Measurements from ENCODE around the gene ENDOD1.

The ENDOD1 gene

GRCh38 chr11:95076416-95076815 is 13.2 kb upstream of the ENDOD1 start:
- peak; percentile 96 for DNase-seq (ENCODE audit: low read depth)

GRCh38 chr11:95076981-95077380 is 12.7 kb upstream of the ENDOD1 start:
- no peak for DNase-seq (ENCODE audit: low read depth)

- peak; percentile 3 for DNase-seq (ENCODE audit: low read depth)
Measured at GRCh38 chr11:95078526-95078925, 11.1 kb upstream of the ENDOD1 start.

GRCh38 chr11:95081010-95081409 is 8.6 kb upstream of the ENDOD1 start:
- peak; percentile 7 for DNase-seq (ENCODE audit: low read depth)

- DNase-seq (ENCODE audit: low read depth): no peak
Measured at GRCh38 chr11:95081412-95081811, 8.2 kb upstream of the ENDOD1 start.

- DNase-seq (ENCODE audit: low read depth): no peak
Measured at GRCh38 chr11:95082576-95083001, 7.1 kb upstream of the ENDOD1 start.

- DNase-seq (ENCODE audit: low read depth): peak; percentile 74
Measured at GRCh38 chr11:95084509-95084908, 5.1 kb upstream of the ENDOD1 start.

- DNase-seq (ENCODE audit: low read depth): peak; percentile 24
Measured at GRCh38 chr11:95085117-95085816, 4.4 kb upstream of the ENDOD1 start.

GRCh38 chr11:95086151-95086550 is 3.5 kb upstream of the ENDOD1 start:
- DNase-seq (ENCODE audit: low read depth): peak; percentile 3

GRCh38 chr11:95086836-95087570 is 2.6 kb upstream of the ENDOD1 start:
- DNase-seq (ENCODE audit: low read depth): no peak

GRCh38 chr11:95088946-95089619 is 563 bp upstream of the ENDOD1 start:
- peak; percentile 77 for DNase-seq (ENCODE audit: low read depth)

GRCh38 chr11:95091663-95092180 is 2.1 kb downstream of the ENDOD1 start:
- no peak for DNase-seq (ENCODE audit: low read depth)

GRCh38 chr11:95092549-95093324 is 3.1 kb downstream of the ENDOD1 start:
- DNase-seq (ENCODE audit: low read depth): peak; percentile 63

- DNase-seq (ENCODE audit: low read depth): no peak
Measured at GRCh38 chr11:95093548-95093947, 3.9 kb downstream of the ENDOD1 start.

GRCh38 chr11:95095858-95096587 is 6.4 kb downstream of the ENDOD1 start:
- peak; percentile 33 for DNase-seq (ENCODE audit: low read depth)

GRCh38 chr11:95097209-95097608 is 7.6 kb downstream of the ENDOD1 start:
- DNase-seq (ENCODE audit: low read depth): no peak

- DNase-seq (ENCODE audit: low read depth): no peak
Measured at GRCh38 chr11:95098826-95099225, 9.2 kb downstream of the ENDOD1 start.

GRCh38 chr11:95100191-95100648 is 10.6 kb downstream of the ENDOD1 start:
- DNase-seq (ENCODE audit: low read depth): no peak

- no peak for DNase-seq (ENCODE audit: low read depth)
Measured at GRCh38 chr11:95100856-95101507, 11.3 kb downstream of the ENDOD1 start.

GRCh38 chr11:95101935-95102334 is 12.3 kb downstream of the ENDOD1 start:
- no peak for DNase-seq (ENCODE audit: low read depth)

GRCh38 chr11:95102733-95103132 is 13.1 kb downstream of the ENDOD1 start:
- peak; percentile 22 for DNase-seq (ENCODE audit: low read depth)
